Testis (tissue), 3 donors: ENCODE measurements around the gene EIF3M. TPM values are rescaled to one million over a fixed set of nuclear protein-coding genes. Genes with fewer than 3 reads are reported as not detected.

Experiments used
- DNase-seq: peaks from one replicate; pipeline ENCODE4 v3.0.0-alpha.2; 2019
- H3K27ac ChIP-seq, 2 donors: fragments of 200-600 bp; sonication (generic); one replicate each; pipeline ENCODE4 v1.5.1; 2019
- H3K27me3 ChIP-seq: fragments of 200-600 bp; sonication (generic); one replicate; pipeline ENCODE4 v1.5.1; 2019
- H3K36me3 ChIP-seq: fragments of 200-600 bp; sonication (generic); one replicate; pipeline ENCODE4 v1.5.1; 2017; ENCODE audit warnings: low read depth; ENCODE audit errors: missing control alignments
- H3K4me1 ChIP-seq: fragments of 200-600 bp; sonication (generic); one replicate; pipeline ENCODE4 v1.5.1; 2019
- H3K4me3 ChIP-seq, 2 donors: fragments of 200-600 bp; sonication (generic); one replicate each; pipeline ENCODE4 v1.5.1; 2017 to 2019
- H3K9me3 ChIP-seq: fragments of 200-600 bp; sonication (generic); one replicate; pipeline ENCODE4 v1.5.1; 2017
- CTCF ChIP-seq, 3 experiments: fragments of 450-650 bp in 2 of 3; fragments of 200-600 bp in 1 of 3; sonication (generic) in 1 of 3; IDR thresholded peaks; one replicate each; pipeline ENCODE4 v1.5.1; 2016 to 2019; ENCODE audit warnings: antibody characterized with exemption in 3 of 3, mild to moderate bottlenecking in 2 of 3, moderate library complexity in 1 of 3
- POLR2A ChIP-seq: fragments of 450-650 bp; IDR thresholded peaks from one replicate; pipeline ENCODE4 v1.6.1; 2017; ENCODE audit warnings: antibody characterized with exemption, mild to moderate bottlenecking, moderate library complexity
- WGBS, 2 donors: methylation state at CpG; one replicate each; pipeline ENCODE4 v1.1.5; 2018; 5-methylcytosine and 5-hydroxymethylcytosine counted together
- intact Hi-C: fragments of 100-400 bp; cut with DNase I; formaldehyde crosslinking; loops from one replicate; pipeline ENCODE4 v1.15.1; 2023; ENCODE audit warnings: low total_unique reads
- polyA plus RNA-seq: library from polyadenylated mRNA; stranded (reverse); fragments of 350-450 nt; fragmentation: Illumina TruSeq; extraction: RNeasy Lipid Tissue Mini Kit (QIAGEN cat#74804); gene quantifications from one replicate; pipeline ENCODE4 v1.2.3, GENCODE V29; 2014; ENCODE audit warnings: low read depth, low replicate concordance; ENCODE audit not compliant: insufficient read depth
- total RNA-seq, 2 donors: library from RNA; depleted of rRNA; stranded (reverse); fragments of >200 nt; gene quantifications; one replicate each; pipeline ENCODE4 v1.2.3, GENCODE V29; 2016

The EIF3M gene
- total and polyA plus RNA-seq, 3 donors from 2014 or later: 221 to 369 (median 228) TPM

- Histone ChIP-seq H3K4me1 (no peaks in the 10 kb centered on the region), H3K27ac (no peak overlapping the region), H3K9me3 (no peaks in the 10 kb centered on the region), H3K27me3 (no peaks in the 10 kb centered on the region), H3K4me3 (no peak overlapping the region), H3K36me3 (no peaks in the 10 kb centered on the region)
- intact Hi-C loops: no loop called here
- DNase-seq: no peak
- TF ChIP-seq CTCF (IDR thresholded peaks at IDR 0.05): no peak
- TF ChIP-seq POLR2A: no peak
- WGBS, 2 donors: 86 to 92% methylated on average over 2 of the region's 2 CpGs
These were observed 17.1 kb upstream of the EIF3M start for GRCh38 chr11:32566517-32566916.

GRCh38 chr11:32567154-32567553, 16.5 kb upstream of the EIF3M start:
- H3K4me3 ChIP-seq: no peak overlapping the region
- WGBS, 2 donors: 88 to 96% methylated on average over 1 of the region's 1 CpG
- H3K4me1 ChIP-seq: no peaks in the 10 kb centered on the region
- H3K36me3 ChIP-seq: no peaks in the 10 kb centered on the region
- intact Hi-C loops: no loop called here
- no peaks in the 10 kb centered on the region for H3K9me3 ChIP-seq
- H3K27me3 ChIP-seq: no peaks in the 10 kb centered on the region
- H3K27ac ChIP-seq: no peak overlapping the region
- DNase-seq: no peak
- TF ChIP-seq CTCF (IDR thresholded peaks at IDR 0.05): no peak
- TF ChIP-seq POLR2A: no peak

- WGBS, 2 donors: 68 to 82% methylated on average over 4 of the region's 4 CpGs
- DNase-seq: no peak
- Histone ChIP-seq H3K36me3 (no peaks in the 10 kb centered on the region), H3K4me1 (no peaks in the 10 kb centered on the region), H3K9me3 (no peaks in the 10 kb centered on the region), H3K4me3 (no peak overlapping the region), H3K27ac (no peak overlapping the region), H3K27me3 (no peaks in the 10 kb centered on the region)
- no peak for TF ChIP-seq POLR2A
- TF ChIP-seq CTCF (IDR thresholded peaks at IDR 0.05): no peak
- intact Hi-C loops: no loop called here
These were observed 14.2 kb upstream of the EIF3M start for GRCh38 chr11:32569313-32569881.

GRCh38 chr11:32571039-32571438, 12.6 kb upstream of the EIF3M start:
- Histone ChIP-seq H3K27ac (no peak overlapping the region), H3K36me3 (no peaks in the 10 kb centered on the region), H3K4me1 (no peaks in the 10 kb centered on the region), H3K9me3 (no peaks in the 10 kb centered on the region), H3K4me3 (no peak overlapping the region), H3K27me3 (no peaks in the 10 kb centered on the region)
- TF ChIP-seq CTCF (IDR thresholded peaks at IDR 0.05): no peak
- intact Hi-C loops: no loop called here
- DNase-seq: no peak
- WGBS, 2 donors: 57 to 64% methylated on average over 10 of the region's 10 CpGs

- Histone ChIP-seq H3K27ac (no peak overlapping the region), H3K4me3 (no peak overlapping the region), H3K36me3 (no peaks in the 10 kb centered on the region), H3K27me3 (no peaks in the 10 kb centered on the region), H3K9me3 (no peaks in the 10 kb centered on the region), H3K4me1 (no peaks in the 10 kb centered on the region)
- 83 to 90% methylated on average over 4 of the region's 4 CpGs for WGBS, 2 donors
- TF ChIP-seq POLR2A (no peak), CTCF (IDR thresholded peaks at IDR 0.05) (no peak)
- intact Hi-C loops: no loop called here
- no peak for DNase-seq
These were observed 10.4 kb upstream of the EIF3M start for GRCh38 chr11:32573228-32573627.
